PC-3 (cell line): ENCODE measurements around the gene NRDE2.

Experiments
- EZH2 ChIP-seq: fragments of 300-600 bp; sonication (generic); IDR thresholded peaks from one replicate; pipeline ENCODE4 v1.6.1; 2017; ENCODE audit warnings: antibody characterized with exemption, mild to moderate bottlenecking, low read length; ENCODE audit not compliant: unreplicated experiment
- TF ChIP-seq, protein P1 (sequence below): fragments of 300-600 bp; sonication (generic); conservative IDR thresholded peaks from 2 replicates; pipeline ENCODE4 v1.5.1; 2017; ENCODE audit warnings: antibody characterized with exemption, low read depth, mild to moderate bottlenecking, low read length

DNA sequence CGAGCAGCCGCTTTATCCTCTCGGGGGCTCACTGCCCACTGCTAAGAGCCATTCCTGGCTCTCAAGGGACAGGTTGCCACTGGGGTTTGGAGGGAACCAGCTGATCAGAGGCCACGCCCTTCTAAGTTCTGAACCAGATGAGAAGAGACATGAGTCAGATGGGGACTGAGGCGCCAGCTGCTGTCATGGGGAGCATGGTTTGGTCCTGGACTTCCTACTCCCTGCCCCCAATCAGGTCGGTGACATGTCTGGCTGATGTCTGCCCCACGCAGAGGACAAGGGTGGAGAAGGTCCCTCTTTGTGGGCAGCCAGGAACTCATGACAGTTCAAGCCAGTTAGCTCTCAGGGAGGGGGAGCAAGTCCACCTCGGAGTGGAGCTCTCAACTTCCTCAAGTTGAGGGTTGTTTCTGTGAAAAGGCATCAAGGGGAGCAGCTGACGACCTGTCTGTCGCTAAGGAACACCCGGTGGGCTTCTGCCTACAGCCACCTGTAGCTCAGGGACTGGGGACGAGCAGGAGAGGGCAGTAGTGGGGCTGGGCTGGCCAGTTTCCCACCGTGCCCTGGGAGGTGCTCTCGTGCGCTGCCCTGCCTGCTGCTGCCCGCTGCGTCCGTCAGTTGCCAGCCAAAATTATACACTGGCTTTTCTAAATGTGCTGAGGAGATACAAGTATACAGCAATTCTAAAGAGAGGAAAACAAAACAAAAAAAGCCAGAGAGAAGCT lies 54.9 kb downstream of the NRDE2 start:
- no peak for TF ChIP-seq EZH2
- TF ChIP-seq, protein P1, sequence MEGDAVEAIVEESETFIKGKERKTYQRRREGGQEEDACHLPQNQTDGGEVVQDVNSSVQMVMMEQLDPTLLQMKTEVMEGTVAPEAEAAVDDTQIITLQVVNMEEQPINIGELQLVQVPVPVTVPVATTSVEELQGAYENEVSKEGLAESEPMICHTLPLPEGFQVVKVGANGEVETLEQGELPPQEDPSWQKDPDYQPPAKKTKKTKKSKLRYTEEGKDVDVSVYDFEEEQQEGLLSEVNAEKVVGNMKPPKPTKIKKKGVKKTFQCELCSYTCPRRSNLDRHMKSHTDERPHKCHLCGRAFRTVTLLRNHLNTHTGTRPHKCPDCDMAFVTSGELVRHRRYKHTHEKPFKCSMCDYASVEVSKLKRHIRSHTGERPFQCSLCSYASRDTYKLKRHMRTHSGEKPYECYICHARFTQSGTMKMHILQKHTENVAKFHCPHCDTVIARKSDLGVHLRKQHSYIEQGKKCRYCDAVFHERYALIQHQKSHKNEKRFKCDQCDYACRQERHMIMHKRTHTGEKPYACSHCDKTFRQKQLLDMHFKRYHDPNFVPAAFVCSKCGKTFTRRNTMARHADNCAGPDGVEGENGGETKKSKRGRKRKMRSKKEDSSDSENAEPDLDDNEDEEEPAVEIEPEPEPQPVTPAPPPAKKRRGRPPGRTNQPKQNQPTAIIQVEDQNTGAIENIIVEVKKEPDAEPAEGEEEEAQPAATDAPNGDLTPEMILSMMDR: no peak
